Measurements from ENCODE around the gene SLC9C1.
"Not testable (repeated sequence)": the region's sequence is repeated elsewhere in the genome, so short reads cannot be mapped to it uniquely, and the experiment has no call there.

Gene SLC9C1

DNA sequence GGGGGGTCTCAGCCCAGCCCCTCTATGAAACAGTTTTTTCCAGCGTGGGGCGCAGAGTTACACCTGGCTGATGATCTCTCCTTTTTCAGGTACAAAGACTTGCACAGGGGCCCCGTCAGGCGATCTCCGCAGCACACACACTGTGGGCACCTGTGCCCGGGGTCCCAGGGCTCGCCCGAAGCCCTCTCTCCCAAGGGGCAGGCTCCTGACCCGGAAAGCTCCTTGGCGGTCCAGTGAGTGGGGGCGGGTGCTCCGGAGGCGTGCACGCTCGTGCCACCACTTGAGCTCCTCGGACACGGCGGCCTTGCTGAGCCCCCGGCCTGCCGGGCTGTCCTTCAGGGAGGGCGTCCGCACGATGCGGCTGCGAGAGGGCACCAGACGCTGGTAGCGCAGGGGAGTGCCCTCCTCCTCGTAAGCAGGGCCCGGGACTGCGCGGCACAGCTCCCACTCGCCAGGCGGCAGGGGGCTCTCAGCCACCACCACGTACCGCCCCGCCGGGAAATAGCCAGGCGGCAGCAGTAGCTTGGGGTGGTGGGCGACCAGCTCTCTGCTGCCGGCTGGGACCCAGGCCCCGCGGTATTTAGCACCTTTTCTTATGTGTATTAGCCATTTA is 108.5 kb downstream of the SLC9C1 start:
- not testable (repeated sequence) for DNase-seq

DNA sequence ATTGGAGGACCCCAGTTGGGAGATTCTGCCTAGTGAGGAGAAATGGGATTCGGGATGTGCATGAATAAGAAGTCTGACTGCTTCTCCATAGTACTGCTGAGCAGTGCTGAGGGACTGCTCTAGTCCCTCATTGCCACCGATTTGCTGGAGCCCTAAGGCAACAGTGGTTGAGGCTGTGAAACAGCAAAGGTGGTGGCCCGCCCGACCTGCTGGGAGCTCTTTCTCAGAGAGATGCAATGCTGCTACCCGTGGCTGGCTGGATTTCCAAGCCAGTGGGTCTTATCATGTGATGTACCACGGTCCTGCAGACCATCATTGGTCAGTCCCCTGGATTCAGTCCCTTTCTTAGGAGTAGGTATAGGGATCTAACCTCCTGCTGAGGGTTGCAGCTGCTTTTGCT is 118.4 kb downstream of the SLC9C1 start:
- DNase-seq, result no peak

DNA sequence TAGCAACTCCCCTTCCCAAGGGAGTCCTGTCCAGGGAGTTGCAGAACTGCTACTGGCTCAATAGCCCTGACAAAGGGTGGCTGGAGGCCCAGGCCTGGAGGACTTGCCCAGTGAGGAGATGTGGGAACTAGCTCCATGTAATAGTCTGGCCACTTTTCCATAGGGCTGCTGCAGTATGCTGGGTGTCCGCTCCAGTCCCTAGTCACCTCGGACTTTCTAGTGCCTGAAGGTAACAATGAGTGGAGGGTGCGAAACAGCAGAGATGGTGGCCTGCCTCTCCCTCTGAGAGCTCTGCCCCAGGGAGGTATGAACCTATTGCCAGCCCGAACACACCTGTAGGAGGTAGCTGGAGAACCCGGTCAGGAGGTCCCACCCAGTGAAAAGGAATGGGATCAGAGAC is 119.0 kb downstream of the SLC9C1 start:
- DNase-seq, result no peak

DNA sequence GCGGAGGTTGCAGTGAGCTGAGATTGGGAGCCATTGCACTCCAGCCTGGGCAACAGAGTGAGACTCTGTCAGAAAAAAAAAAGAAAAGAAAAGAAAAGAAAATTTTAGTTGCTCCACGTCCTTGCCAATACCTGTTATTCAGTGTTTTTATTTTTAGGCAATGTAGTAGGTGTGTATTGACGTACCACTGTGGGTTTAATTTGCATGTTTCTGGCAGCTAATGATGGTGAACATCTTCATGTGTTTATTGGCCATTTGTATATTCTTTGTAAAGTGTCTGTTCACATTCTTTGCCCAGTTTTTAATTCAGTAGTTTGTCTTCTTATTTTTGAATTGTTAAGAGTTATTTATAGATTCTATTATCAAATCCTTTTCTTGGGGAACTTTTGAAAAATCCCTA is 122.9 kb downstream of the SLC9C1 start:
- DNase-seq, result no peak

DNA sequence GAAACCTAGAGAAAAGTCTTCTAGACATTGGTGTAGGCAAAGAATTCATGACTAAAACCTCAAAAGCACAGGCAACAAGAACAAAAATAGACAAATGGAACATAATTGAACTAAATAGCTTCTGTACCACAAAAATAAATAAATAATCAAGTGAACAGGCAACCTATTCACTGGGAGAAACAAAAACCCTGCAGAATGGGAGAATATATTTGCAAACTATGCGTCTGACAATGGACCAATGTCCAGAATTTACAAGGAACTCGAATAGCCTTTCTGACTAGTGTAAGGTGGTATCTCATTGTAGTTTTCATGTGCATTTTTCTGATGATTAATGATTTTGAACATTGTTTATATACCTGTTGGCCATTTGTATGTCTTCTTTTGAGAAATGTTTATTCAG is 124.0 kb downstream of the SLC9C1 start:
- no peak for DNase-seq

DNA sequence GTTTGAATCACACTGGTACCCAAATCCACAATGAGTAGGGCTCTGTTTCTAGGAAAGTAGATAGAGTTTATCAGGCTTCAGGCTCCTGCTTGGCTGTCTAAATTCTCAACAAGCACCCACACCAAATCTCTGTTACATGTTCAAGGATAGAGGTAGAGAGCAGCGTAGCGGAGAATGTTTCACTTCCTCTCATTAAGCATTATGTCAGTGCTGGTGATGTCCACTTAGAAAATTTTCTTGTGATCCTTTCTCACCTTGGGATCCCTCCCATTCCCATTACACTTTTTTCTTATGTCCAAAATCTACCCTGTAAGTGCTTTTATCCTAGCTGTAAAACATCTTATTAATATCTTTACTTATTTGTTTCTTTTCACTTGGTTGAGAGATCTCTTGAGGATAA is 126.3 kb downstream of the SLC9C1 start:
- no peak for DNase-seq

DNA sequence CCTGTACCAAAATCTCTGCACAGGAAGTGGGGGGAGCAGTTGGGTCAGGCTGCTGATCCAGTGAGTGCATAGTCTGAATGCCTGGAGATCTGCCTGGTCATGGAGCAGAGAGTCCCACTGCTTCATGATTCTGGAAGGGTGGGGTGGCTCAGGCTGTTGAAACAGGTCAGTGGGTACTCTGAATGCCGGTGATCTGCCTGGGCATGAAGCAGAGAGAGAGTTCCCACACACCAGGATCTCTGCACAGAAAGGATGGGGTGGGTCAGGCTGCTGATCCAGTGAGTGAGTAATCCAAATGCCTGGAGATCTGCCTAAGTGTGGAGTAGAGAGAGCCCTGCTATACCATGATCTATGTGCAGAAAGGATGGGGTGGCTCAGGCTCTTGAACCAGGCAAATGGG is 144.9 kb downstream of the SLC9C1 start:
- DNase-seq, result no peak

DNA sequence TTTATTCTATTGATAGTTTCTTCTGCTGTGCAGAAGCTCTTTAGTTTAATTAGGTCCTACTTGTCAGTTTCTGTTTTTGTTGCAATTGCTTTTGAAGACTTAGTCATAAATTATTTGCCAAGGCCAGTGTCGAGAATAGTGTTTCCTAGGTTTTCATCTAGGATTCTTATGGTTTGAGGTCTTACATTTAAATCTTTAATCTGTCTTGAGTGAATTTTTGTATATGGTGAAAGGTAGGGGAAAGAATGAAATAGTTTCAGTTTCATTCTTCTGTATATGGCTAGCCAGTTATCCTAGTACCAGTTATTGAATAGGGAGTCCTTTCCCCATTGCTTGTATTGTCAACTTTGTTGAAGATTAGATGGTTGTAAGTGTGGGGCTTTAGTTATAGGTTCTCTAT is 150.3 kb downstream of the SLC9C1 start:
- no peak for DNase-seq

DNA sequence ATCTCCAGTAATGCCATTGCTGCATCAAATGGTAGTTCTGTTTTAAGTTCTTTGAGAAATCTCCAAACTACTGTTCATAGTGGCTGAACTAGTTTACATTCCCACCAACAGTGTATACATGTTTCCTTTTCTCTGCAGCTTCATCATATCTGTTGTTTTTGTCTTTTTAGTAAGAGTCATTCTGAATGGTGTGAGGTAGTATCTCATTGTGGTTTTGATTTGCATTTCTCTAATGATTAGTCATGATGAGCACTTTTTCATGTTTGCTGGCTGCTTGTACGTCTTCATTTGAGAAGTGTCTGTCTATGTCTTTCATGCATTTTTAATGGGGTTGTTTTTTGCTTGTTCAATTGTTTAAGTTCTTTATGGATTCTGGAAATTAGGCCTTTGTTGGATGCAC is 150.8 kb downstream of the SLC9C1 start:
- DNase-seq, result no peak

DNA sequence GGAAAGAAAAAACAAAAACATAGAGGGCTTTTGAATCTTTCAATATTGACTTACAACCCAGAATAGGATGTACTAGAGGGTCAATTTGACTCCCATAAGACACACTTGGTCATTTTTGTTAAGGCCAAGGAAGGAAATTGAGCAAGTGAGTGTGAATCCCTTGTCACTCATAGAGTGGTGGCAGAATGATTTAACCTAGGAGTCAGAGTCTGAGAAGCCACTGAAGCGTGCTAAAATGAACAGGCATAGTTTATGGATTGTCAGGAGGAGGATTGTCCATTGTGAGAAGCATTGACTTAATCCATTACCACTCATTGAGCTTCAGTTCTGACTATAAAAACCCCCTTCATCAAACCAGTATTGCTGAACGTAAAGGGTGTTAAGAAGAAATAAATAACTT is 152.7 kb downstream of the SLC9C1 start:
- no peak for DNase-seq

DNA sequence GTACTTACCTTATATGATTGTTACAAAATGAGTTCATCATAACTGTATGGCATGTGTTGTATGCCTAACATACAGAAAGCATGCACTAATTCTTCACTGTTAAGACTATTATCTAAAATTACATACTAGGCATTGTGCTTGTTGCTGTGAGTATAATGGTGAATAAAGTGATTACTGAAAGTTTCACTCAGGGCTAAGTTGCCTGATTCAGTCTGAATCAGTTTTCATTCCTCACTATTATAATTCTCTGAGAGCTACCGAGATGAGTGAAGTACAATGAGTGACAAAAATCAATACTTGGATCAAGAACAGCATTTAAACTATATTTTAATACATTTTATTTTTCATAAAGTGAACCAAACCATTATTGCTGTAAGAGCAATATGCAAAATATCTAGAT is 153.4 kb downstream of the SLC9C1 start:
- DNase-seq, result no peak

DNA sequence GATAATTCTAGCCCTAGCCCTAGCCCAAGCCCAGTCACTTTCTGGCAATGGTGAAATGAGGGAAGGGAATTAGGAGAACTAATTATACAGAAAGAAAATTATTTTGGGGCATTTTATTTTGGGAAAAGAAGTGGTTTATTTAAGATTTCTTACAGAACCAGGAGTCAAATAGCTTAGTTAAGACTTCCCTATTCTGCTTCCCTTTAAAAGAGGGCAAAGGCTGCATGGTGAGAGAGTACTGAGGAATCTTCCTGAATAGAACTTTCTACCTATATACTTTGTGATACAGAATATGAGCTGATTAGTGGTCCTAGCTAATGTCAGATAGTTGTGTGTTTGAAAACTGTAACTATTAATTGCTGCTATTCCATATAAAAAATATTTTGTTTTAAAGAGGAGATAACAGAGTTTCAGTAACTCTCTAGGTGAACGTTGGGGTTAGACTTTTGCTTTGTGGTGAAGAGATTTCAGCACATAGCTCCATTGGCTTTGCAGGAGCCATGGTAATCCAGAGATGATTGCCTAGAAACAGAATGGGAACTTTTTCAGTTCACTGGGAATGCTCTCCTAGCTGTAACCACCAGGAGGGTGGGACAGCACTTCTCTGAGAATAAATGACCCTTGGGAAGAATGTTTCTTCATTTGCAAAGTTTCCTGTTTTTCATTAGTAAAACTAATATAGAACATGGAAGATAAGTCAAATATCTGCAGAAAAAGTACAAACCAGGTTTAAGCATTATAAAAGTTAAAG is 155.6 kb downstream of the SLC9C1 start:
- no peak for DNase-seq

DNA sequence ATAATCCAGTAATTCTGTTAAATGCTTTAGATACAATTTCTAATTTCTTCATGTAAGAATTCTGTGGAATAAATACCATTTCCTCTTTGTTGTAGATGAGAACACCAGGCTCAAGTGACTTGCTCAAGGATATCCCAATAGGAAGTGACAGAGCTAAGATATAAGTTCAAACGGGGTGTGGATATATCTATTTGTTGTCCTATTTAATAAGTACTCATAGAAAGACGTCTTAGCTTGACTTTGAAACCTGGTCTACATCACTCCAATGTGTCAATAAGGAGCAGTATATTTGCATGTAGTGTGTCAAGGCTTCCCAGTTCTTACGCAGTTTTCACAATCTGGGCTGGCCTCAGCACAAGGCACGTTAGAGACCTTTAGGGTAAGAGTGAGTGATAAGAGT is 156.2 kb downstream of the SLC9C1 start:
- no peak for DNase-seq

DNA sequence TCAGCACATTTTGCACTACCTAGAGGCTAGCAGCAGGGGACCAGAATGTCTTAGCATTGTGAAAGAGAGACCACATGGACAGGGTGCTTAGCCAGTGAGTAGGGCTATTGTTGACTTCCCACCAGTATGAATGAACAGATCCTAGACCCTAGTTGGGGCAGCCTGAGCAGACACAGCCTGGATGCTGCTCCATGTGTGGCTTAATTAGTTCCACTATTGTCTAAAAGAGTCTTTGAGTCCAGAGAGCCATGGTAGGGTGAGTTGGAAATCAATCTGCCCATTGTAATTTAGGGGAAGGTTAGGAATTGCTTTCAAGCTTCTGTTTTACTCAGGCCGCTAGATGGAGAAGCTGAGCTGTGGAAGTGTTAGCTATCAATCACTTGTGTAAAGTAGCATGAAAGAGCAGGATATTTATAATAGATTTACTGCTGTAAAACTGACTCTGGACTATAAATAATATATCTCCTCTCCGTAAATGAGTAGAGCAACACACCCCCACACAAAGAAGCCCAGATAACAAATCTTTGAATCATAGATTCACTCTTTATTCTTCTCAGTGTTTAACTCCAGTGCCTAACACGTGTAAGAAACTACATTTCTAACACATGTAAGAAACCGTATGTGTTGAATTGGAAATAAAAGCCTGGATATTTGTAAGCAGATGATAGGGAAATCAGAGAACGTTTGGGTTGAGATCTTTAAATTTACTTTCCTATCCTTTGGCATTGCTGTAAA is 156.9 kb downstream of the SLC9C1 start:
- DNase-seq, result no peak

DNA sequence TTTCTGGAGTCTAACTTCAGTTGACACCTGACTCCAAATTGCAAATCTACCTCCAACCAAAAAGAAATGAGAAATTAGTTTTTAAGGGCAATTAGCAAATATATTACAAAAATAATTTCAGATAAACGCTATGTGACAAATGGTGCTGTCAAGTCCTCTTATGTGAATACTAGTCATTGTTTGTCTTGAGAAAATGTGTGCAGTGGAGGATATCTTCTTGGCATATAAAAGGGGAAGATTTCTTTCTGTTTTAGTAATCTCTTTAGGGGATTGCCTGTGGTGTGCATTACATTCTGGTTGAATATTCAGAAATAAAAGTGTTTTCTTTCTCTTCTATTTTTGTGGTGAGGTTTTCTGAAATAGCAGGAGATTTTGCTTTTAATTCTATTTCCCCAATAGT is 158.0 kb downstream of the SLC9C1 start:
- no peak for DNase-seq

DNA sequence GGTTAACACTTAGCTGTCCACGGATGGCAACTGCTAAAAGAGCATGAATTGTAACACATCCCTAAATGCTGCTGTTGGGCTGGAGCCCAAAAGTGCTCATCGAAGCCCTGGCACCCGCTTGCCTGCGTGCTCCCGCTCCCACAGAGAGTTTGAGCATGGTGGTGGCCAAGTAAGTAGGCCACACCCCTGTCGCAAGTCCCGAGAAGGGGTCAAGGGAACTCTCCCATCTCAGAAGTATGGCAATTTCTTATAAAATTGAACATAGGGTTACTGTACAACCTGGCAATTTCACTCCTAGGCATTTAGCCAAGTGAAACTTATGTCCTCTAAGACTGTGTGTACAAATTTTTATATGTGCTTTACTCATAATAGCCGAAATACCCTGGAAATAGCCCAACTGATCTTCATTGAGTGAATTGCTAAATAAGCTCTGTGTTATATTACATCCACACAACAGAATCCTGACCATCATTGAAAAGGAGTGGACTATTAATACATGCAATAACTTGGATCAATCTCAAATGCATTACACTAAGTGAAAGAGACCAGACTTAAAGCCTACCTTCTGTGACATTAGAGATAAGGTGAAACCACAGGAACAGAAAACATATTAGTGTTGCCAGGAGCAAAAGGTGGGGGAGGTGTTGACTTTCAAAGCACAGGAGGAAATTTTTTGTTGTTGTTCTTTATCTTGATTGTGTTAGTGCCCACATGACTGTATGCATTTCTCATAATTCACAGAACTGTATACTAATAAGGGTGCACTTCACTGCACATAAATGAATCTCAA is 159.5 kb downstream of the SLC9C1 start:
- DNase-seq, result no peak

DNA sequence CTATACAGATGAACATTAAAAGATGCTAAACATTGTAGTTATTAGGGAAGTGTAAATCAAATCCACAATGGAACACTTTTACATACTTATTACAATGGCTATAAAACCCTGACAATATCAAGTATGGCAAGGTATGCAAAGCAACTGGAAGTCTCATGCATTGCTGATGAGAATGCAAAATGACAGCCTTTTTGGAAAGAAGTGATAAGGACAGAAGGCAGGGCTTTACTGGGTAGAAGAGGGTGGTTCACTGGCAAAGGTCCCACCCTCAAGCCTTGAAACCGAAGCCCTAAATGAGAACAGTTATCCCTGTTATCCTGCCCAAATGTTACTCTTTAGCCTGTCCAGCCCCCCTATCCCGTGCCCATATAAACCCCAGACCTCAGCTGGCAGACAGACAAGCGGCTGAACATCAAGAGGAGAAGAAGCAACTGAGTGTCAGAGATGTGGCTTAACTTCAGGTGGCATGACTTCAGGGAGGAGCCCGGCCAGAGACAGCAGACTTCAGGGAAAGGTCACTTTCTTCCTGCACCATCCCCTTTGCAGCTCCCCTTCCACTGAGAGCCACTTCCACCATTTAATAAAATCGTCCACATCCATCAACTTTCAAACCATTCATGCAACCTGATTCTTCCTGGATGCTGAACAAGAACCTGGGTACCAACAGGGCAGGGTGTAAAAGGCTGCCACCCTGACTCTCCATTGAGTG is 160.2 kb downstream of the SLC9C1 start:
- no peak for DNase-seq

DNA sequence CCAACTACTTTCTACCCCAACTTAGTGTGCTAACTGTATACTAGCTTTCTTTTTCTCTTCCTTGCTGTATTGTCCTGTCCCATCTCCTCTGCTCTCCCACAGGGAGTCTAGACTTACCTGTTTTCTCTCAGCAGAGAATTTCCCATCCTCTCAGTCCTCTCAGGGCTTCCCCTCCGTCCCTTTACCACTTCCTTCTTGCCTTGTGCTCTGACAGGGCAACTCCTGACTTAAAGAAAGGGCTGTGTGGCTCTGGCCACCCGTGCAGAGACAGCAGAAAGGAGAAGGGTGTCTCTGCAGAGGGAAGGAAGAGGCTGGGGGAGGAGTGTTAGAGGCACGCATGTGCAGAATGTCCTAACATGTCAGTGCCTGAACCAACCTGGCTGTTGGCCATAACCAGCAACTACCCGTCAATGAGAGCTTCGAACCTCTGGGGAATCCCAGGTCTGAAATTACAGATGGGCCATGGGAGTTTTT is 161.0 kb downstream of the SLC9C1 start, which contains the start of gene GCSAM:
Gene GCSAM, minus strand, starts transcription at position 274 of the 474 bp plus-strand sequence. Its CDS starts 128 bp downstream, at position 146.
- no peak for DNase-seq

DNA sequence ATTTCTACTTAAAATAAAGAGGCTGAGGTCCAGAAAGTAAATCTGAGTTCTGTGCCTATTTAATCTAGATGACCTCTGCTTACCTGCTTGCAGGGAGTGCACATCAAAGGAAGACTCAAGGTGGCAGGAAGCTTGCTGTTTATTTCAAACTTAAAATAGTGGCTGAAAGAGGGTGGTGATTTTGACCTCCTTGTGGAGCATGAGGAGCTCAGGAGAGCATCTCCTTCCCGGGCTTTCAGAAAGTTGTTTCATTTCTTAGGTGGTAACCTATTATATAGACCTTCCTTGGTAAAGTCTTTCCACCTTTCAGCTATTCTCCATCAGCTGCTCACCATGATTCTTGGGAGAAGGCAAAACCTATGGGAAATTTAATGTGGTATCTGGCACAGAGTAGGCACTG is 161.5 kb downstream of the SLC9C1 start:
- DNase-seq, result no peak

DNA sequence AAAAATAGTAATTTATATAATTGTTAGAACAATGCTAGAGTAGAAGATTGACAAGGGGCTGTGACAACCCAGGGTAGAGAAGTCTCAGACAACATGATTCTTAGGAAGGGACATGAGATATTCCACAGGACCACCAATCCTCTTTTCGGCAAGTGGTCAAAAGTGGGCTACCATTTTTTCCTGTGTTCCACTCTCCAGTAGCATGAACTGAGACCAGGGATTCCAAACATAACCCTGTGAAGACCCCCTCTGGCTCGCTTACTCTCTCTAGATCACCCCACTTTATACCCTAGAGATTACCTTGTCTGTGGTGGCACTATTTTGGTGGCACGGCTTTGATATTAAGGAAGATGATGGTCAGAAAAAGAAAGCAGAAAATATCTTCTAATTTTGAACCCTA is 161.9 kb downstream of the SLC9C1 start:
- DNase-seq, result no peak

DNA sequence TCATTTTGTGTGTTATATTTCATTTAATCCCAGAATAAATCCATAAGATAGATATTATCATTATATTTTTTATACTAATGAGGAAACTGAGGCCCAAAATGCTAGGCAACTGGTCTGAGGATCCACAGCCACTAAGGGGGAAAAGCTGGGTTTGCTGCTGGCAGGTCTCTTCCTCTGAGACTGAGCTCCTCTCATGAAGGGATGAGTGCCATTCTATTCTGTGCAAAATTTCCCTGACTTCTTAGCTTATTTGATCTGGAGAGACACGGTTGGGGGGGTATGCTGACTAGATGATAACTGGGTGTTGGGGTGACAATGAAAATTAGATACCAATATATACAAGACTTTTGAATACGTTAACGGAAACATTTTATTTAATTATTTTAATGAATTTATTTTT is 162.9 kb downstream of the SLC9C1 start:
- DNase-seq, result no peak

DNA sequence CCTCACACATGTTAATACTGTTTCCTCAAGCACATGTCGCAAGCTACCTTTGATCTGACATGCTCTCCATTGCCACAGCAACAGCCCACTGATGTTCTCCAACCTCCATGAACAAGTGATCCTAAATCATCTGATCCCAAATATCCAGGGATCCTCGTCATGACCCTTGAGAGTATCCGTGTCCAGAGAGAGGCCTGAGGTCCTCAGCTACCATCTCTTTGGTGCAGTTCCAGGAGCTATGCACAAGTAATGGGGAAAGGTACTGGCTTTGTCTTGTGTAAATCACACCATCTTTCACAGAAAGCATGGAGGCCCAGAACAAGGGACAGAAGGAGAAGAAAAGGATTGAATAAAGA is 163.4 kb downstream of the SLC9C1 start:
- DNase-seq, result no peak

Measured in NCI-H1105 (cell line).